ENCODE results near the gene PKP3.

The PKP3 gene

DNA sequence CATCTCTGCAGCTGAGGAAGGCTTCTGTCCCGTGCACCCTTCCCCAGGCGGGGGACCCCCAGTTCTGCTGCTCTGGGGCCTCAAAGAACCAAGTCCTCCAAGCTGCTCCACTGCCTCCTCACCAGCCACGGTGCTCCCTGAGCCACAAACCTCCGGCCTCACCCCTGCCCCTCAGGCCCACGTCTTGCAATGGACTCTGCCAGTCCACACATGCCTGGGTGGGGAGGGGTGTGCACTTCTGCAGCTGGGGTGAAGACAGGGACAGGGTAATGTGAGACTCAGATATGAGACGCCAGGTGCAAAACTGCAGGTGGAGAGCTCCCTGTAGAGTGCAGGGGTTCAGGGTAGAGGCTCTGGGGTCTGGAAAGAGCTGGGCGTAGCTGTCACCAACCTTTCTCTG lies 52.9 kb downstream of the PKP3 start:
- DNase-seq (ENCODE audit: low spot score): no peak

GRCh38 chr11:447923-448731 lies 54.1 kb downstream of the PKP3 start:
- DNase-seq (ENCODE audit: low spot score): peak; percentile 92

DNA sequence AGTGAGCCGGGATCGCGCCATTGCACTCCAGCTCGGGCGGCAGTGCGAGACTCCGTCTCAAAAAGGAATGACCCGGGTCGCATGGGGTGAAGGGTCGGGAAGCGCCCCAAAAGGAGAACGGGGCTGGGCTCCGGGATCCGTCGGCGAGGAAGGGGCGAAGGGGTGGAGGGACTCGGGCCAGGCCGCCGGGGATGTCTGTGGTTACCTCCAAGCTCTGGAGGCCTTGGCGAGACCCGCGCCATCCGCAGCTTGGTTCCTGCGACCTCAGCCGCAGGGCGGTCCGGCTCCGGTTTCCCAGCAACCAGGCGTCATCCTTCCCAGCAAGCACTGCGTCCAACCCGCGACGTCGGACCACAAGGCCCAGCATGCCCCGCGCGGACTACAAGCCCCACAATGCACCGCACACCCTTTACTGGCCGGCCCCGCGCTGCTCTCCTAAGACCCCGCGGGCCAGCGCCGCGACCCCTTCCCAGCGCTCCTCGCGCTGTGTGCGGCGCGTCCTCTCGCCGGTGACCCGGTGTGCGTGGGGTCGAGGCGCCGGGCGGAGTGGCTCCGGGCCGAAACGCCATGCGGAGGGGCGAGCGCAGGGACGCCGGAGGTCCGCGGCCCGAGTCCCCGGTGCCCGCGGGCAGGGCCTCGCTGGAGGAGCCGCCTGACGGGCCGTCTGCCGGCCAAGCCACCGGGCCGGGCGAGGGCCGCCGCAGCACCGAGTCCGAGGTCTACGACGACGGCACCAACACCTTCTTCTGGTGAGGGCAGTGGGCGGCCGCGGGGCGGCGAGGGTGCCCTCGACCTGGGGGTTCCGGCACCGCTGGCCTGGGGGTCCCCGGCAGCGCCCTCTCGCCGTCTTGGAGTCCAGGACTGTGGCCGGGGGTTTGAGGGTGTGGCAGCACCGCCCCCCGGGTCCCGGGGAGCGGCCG lies 56.1 kb downstream of the PKP3 start, which contains the start of gene PTDSS2:
PTDSS2 (plus strand) TSS at position 391 of the 920 bp plus-strand sequence; CDS start at position 568, 177 bp downstream.
- DNase-seq (ENCODE audit: low spot score): peak; percentile 92

DNA sequence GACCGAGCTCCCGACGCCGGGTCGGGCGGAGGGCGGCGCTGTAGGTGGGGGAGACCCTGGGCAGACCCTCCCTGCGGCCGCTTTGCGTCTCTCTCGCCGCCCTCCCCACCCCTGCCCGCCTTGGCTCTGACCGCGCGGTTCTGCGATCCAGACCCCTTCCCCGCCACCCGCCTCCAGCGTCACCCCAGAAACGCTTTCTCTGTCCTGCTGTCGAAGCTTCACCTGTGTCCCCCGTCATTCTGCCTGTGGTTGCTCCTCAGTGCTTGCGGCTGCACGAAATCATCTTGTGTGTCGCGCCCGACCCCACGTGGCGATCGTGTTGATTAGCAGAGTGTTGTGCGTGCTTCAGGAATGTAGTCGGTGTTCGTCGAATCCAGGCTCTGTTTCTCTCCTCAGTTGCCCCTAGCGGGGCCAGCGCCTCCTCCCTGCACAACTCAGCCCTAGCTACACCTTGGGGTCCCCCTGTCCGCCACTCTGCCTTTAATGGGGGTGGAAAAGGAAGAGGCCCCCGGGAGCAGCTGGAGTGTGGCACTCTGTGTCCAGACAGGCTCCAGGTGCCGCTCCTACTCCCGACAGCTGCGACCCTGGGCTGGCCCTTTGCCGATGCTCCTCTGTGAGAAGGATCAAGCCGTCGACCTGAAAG lies 56.9 kb downstream of the PKP3 start:
- DNase-seq (ENCODE audit: low spot score): peak; percentile 79

DNA sequence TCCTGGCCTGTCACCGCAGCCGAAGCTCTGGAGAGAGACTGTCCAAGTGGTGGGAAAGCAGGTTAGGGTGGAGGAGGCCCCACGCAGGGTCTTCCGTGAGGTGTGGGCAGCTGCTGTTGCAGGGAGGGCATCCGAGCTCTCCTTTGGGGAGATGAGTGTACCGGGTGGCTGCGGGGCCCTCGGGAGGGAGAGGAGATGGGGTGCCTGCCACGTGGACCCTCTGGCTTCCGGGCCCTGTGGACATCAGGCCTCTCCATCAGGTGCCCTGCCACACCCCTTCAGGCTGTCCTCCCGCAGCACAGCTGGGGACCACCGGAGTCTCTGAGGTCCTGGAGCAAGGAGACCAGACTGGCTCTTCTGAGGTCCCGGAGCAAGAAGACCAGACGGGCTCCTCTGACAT lies 57.7 kb downstream of the PKP3 start:
- no peak for DNase-seq (ENCODE audit: low spot score)

- DNase-seq (ENCODE audit: low spot score): no peak
Observed at GRCh38 chr11:452203-452744, 58.3 kb downstream of the PKP3 start.

GRCh38 chr11:452916-453527 lies 59.0 kb downstream of the PKP3 start:
- DNase-seq (ENCODE audit: low spot score): no peak

DNA sequence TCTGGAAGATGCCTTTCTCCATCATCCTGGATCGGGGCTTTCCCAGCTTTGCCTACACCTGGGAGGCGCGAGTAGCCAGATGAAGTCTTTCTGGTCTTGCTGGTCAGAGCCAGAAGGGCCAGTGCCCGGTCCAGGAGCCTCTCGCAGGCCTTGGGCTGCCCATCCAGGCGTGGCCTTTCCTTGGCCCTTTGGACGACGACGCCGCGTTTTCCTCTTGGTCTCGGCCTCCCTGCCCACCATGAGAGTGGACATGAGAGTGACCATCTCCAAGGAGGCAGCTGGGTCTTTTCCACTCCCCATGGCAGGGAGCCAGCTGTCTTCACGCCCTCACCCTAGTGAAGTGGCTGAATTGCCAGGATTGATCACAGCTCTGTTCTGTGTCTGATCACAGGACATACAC lies 59.6 kb downstream of the PKP3 start:
- DNase-seq (ENCODE audit: low spot score): no peak

- no peak for DNase-seq (ENCODE audit: low spot score)
Observed at GRCh38 chr11:454043-454442, 60.0 kb downstream of the PKP3 start.
